Measurements from ENCODE around the gene PGAP2.
"Not testable (repeated sequence)": the region's sequence is repeated elsewhere in the genome, so short reads cannot be mapped to it uniquely, and the experiment has no call there.

The PGAP2 gene

DNA sequence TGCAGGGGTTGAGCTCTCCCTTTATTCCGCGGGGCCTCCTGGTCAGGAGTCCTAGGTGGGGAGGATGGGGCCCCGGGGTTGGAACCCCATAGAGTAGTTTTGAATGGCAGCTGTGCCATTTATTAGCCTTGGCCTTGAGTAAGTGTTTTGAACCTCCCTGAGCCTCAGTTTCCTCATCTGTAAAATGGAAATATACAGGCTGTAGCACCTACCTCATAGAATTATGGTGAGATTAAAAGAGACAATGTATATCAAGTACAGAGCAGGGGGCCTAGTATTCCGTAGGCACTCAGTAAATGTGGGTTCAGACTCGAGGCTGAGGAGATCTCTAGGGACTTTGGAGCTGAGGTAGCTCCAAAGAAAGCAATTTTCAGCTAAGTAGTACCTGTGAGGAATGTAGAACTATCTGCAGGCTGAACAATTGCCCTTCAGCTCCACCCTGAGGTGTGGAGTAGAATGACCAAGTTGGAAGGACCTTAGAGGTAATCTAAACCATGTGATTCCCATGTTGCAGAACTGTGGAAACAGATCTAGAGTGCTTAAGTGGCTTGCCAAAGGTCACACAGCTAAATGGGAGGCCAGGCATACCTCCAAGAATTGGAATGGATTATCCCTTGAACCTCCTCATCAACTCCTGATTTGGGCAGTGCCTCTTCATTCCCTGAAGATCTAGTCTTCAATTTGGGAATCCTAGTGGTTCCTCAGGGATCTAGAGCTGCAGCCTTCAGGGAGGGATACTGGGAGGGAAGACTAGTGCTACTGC, 682 bp downstream of the PGAP2 start:
- DNase-seq, result peak in 1 of 14 donors; percentile 19

DNA sequence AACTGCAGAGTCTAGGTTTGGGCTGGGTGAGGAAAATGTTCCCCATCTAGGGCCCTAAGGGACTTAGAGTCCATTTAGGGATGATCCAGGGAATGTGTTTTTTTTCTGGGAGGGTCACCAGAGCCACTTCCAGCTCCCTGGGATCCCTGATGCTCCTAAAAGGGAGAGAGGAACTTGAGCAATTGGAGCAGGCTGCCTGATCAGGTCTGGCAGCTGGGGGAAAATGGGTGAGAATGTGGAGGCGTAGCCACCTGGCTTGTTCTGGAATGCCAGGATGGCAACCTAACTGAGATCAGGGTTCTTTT, 1.2 kb downstream of the PGAP2 start:
- DNase-seq, result no peak

DNA sequence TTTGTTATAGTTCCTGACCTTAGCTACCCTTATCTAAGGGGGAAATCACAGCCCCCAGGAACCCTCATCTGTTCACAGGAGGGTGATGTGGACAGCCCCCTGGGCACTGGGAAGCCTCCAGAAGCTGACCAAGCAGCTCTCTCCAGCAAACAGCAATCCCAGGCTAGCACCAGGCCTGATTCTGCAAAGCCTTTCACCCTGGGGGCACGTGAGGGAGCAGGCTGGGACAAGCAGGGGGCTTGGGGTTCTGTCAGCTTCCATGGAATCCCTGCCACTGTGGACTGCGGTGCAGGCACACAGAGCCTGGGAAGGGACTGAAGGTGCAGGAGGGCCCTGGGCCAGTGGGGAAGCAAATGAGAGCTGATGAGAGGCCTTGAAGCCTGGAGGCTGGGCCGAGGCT, 2.1 kb downstream of the PGAP2 start:
- DNase-seq, result no peak

DNA sequence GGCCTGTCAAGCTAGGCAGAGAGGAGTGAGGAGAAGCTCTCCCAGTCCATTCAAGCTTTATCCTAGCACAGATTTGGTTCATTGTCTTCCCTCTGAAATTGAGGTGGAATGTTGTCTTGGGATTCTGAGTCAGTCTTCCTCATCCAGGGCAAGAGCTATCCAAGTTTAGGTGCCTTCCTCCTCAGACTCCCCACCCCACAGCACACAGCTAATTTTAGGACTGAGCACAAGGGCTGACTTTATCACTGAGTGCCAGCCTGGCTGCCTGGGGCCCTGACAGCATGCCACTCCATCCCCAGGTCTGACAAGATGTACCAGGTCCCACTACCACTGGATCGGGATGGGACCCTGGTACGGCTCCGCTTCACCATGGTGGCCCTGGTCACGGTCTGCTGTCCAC, 2.6 kb downstream of the PGAP2 start:
- DNase-seq, result no peak

DNA sequence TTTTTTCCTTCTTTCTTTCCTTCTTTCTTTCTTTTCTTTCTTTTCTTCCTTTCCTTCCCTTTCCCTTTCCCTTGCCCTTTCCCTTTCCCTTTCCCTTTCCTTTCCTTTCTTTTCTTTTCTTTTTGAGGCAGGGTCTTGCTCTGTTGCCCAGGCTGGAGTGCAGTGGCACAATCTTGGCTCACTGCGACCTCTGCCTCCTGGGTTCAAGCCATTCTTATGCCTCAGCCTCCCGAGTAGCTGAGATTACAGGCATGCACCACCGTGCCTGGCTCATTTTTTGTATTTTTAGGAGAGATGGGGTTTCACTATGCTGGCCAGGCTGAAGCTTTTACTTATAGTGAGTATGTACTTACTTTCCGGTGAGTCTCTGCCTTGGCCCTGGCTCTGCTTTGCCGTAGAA, 6.5 kb downstream of the PGAP2 start:
- DNase-seq, result not testable (repeated sequence)

DNA sequence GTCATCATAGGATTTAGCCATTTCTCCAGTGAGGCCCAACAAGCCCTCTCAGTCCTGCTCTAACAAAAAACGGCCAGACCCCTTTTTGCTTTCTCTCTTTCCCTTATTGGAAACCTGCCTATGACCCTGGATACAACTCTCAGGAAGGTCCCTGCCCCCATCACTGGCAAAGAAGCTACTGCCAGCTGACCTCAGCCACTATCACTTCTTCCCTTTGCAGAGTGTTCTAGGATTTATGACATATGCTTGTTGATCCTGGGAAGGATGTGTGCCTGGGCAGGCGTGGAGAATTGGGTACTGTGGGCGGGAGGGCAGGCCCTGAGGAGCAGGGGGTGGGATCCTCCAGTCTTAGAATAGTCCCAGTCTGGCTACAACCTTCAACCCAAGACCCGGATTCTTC, 7.5 kb downstream of the PGAP2 start:
- no peak for DNase-seq

DNA sequence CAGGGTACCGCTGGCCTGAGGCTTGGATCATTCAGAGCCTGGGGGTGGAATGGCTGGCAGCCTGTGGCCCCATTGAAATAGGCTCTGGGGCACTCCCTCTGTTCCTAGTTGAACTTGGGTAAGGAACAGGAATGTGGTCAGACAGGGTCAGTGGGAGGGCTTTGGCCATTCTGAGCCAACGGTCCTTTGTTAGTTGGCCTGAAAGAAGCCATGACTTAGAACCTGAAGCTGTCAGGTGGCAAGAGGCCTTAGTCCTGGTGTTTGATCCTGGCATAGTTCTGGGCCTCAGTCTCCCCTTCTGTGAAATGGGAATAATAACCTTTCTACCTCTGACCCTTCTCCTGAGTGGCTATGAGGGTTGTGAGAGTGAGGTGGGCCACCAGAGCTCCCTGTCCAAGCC, 8.3 kb downstream of the PGAP2 start:
- DNase-seq, result no peak

DNA sequence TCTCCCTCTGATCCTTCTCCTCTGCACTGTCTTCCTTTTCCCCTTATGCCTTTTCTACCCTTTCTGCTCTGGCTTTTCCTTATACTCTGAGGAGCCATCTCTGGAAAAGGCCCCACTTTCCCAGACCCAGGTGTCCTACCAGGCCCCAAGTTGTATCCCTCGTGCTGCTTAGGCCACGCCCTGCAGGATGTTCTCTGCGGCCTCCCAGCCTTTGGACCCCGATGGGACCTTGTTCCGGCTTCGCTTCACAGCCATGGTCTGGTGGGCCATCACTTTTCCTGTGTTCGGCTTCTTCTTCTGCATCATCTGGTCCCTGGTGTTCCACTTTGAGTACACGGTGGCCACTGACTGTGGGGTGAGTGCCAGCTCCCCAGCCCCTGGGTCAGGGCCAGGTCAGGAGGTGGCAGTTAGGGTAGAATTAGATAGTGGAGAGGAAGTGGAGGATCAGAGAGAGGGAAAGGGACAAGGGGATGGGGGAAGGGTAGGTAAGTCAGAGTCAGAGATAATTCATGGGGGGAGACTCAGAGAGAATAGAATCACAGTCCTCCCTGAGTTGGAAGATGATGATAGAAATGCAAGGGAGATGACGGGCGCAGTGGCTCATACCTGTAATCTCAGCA, 8.9 kb downstream of the PGAP2 start:
- no peak for DNase-seq

DNA sequence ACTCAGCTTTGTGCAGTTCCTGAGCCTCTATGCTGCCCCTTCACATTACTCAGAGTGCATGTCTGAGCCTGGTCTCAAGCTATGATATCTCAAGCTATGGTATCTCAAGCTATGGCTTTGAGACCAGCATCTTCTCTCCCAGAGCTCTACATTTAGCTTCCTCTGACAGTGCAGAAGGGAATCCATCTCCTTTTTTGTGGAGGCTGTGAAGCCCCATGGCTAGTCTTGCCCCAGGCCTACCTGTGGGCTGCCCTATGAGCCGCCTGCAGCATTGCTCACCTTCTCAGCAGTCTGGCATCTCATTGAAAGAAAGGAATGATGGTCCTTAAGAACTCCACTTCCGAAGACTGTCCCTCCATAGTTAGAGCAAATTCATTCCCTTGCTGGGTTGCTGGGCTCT, 12.6 kb downstream of the PGAP2 start:
- no peak for DNase-seq

DNA sequence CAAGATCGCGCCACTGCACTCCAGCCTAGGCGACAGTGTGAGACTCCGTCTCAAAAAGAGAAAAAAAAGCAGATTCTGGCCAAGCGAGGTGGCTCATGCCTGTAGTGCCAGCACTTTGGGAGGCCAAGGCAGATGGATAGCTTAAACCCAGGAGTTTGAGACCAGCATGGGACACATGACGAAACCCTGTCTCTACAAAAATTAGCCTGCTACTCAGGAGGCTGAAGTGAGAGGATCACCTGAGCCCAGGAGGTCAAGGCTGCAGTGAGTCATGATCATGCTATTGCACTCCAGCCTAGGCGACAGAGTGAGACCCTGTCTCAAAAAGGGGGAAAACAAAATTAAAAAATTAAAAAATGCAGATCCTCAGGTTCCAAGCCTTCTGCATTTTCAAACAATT, 14.0 kb downstream of the PGAP2 start:
- DNase-seq, result no peak

DNA sequence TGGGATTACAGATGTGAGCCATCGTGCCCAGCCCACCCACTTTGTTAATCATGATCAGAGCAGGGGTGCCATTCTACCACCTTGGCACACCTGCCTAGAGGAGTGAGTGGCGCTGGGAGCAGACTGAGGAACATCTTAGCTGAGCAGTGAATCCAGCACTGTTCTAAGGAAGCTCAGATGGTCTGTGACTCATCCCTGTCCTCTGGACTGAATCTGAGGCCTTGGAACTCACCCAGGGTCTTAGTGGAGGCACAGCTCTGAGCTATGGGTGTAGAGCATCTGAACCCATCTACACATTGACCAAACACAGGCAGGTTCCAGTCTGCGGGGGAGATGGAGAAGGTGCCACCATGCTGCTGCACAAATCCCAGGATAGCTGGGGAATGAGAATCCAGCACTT, 14.9 kb downstream of the PGAP2 start:
- DNase-seq, result peak in 1 of 14 donors; percentile 3

DNA sequence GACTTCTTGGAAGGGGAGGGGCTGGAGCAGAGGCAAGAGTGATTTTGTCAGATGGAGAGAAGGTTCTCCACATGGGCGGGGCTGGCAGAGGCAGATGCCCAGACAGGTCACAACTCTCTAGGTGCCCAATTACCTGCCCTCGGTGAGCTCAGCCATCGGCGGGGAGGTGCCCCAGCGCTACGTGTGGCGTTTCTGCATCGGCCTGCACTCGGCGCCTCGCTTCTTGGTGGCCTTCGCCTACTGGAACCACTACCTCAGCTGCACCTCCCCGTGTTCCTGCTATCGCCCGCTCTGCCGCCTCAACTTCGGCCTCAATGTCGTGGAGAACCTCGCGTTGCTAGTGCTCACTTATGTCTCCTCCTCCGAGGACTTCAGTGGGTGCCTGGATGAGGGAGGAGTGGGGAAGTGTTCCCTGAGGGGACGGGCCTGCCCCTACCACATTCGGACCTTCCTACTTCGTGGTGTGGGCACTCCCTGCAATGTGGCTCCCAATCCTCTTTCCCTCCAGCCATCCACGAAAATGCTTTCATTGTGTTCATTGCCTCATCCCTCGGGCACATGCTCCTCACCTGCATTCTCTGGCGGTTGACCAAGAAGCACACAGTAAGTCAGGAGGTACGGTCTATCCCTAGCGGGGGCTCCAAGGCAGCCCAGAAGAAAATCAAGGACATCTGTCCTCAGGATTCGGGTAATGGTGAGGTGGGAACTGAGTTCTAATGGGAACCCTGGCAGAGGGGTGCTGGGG, 15.6 kb downstream of the PGAP2 start:
- DNase-seq, result no peak

DNA sequence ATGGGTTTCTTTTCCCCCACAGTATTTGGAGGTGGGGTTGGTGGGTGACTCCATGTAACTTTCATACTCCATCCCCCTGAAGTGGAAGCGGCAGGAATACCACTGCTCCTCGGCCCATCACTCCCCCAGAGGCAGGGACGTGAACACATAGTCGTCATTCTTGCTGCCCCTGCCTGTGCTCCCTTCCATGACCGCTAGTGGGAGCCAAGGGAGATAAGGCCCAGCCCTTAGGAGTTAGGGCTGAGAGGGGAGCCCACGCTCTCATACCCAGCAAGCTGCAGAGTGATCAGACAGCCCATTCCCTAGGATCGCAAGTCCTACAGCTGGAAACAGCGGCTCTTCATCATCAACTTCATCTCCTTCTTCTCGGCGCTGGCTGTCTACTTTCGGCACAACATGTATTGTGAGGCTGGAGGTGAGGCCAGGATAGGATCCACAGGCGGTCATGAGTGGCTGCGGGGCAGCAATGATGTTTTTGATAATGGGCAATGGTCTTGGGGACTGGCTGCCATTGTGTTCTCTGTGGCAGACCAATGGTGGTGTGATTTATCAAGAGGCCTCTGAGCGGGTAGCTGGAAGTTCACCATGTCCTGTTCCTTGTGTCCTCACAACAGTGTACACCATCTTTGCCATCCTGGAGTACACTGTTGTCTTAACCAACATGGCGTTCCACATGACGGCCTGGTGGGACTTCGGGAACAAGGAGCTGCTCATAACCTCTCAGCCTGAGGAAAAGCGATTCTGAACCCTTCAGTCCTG, 16.5 kb downstream of the PGAP2 start:
- peak in 8 of 14 donors; percentile 23 to 60 (median 38) for DNase-seq

DNA sequence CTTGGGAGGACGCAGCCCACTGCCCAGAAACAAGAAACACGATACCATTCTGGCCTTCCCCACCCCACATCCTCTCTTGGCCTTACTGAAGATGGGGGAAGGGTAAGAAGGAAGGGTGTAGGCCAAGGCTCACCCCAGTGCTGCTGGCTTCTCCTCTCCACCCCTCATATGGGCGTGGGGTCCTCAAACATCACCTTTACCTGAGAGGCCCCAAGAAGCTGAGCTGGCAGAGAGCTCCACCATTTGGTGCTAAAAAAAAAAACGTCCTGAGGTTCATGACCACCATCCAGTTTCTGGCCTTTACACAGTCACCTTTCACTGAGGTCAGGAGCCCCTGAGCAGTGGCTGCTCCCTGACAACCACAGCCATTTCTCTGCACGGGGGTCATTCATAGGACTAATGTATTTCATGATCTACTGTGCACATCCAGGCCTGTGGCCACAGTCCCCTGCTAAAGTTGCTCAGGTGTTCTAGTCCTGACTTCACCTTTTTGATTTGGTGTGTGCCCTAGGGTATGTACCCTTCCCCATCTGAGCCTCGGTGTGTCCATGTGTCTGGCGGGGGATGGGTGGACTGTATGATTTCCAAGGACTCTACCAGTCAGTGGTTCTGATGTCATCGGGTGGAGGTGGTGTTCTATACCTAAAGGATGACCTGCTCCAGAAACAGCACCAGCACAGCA, 17.3 kb downstream of the PGAP2 start:
- DNase-seq, result peak in 1 of 14 donors; percentile 27

DNA sequence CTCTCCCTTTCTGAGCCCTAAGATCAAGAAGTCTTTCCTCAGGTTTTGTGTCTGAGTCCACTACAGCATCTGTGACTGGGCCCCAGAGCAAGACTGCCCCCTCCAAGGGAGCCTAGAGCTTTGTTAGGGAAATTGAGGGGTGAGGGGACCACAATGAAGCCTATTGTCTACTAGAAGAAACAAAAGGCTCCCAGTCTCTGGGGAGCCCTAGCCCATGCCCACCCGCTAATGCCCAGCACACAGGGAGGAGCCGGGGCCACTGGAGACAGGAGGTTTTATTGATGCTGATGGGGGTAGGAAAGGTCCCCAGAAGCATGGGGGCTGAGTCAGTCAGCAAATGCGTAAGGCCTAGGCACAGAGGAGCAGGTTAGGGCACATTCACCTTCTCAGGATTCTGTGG, 18.4 kb downstream of the PGAP2 start:
- peak in 11 of 14 donors; percentile 24 to 89 (median 67) for DNase-seq

DNA sequence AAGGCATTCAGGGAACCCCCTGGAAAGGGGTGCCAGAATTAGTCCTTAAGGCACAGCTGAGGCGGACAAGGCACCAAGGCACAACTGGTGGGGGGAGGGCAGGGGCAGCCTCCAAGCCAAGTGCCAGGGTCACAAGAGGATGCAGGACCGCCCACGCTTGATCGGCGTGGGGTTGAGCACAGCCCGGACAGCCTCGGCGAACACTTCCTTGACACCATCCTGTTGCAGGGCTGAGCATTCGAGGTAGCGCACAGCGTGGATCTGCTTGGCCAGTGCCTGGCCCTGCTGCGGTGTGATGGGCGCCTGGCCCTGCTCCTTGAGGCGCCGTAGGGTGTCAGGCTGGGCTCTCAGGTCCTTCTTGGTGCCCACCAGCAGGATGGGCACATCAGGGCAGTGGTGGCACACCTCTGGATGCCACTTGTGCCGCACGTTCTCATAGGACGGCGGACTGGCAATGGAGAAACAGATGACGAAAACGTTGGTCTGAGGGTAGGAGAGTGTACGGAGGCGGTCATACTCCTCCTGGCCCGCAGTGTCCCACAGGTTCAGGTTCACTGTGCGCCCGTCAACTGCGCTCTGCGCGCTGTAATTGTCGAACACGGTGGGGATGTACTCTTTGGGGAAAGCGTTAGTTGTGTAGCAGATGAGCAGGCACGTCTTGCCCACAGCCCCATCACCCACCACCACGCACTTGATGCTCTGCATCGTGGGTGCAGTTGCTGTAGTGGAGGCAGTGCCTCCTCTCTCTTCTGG, 19.2 kb downstream of the PGAP2 start:
- peak in 4 of 14 donors; percentile 37 to 61 (median 55) for DNase-seq

DNA sequence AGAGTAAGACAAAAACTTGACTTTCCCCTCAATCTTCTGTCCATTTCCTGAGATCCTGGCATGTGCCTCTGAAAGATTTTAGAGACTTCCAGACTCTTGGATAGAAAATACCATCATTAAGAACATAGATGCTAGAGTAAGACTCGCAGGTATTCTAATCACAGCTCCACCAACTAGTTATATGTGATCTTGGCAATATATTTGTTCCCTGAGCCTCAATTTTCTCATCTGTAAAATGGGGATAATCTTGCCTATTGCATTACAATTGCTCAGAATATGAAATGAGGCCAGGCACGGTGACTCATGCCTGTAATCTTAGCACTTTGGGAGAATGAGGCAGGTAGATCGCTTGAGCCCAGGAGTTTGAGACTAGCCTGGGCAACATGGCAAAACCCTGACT, 21.7 kb downstream of the PGAP2 start:
- DNase-seq, result no peak

DNA sequence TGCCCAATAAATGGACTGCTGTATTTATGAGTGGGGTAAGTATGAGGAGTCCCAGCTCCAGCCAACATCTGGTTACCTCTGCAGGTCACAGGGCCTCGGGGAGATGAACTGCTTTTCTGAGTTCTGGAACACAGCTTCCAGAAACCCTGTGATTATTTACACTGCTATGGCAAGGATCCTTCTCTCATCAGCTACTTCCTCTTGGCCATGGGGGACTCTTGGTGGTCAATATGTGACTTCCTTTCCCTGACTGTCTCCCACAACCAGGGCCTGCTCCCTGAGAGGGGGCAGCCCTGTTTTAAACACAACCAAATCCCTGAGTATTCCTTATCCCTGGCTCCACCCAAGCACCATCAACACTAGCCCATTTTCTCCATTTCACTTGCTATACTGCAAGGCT, 22.4 kb downstream of the PGAP2 start:
- DNase-seq, result peak in 1 of 14 donors; percentile 4

DNA sequence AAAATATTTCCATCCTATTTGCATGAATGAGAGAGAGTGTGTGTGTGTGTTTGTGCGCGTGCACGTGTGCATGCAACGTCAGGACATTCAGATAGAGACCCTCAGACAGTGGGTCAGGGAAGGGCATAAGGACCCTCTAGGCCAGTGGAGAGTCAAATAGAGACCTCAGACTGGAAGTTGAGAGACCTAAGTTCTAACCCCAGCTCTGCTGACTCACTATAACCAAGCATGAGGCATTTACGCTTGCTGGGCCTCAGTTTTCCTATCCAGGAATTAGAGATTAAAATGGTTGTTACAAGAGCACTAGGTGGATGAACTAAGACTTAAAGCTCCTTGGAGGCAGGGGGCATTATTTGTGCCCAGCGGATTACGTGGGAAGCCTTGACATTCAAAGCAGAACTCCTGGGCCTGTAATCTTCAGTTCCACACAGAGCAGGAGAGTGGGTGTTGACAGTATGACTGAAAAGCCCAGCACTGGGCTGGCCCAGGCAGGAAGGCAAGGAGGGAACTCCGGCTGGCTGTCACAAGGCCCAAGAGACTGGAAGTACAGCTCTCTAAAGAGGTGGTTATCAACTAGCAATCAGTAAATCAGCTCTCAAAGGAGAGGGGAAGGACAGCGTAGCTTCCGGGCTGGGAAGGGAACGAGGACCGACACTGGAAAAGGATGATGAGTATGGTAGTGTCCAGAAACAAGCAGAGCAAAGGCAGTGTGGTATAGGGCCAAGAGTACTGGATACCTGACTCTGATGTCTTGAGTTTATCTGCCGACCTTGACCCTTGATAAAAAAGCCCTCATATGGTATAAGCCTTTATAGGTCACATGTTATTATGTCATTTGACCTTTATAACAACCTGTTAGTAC, 23.2 kb downstream of the PGAP2 start:
- DNase-seq, result peak in 2 of 14 donors; percentile 10 to 30

DNA sequence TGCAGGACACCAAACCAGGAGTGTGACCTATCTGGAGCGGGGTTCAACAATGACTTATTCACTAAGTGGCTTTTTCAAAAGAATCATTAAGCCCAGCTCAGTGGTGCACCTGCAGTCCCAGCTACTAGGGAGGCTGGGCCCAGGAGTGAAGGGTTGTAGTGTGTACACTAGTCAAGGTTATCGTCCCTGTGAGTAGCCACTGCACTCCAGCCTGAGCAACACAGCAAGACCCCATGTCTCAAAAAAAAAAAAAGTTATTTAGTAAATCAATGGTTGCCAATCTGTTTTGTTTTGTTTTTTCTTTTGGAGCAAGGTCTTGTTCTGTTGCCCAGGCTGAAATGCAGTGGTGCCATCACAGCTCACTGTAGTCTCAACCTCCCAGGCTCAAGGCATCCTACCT, 24.5 kb downstream of the PGAP2 start:
- no peak for DNase-seq

DNA sequence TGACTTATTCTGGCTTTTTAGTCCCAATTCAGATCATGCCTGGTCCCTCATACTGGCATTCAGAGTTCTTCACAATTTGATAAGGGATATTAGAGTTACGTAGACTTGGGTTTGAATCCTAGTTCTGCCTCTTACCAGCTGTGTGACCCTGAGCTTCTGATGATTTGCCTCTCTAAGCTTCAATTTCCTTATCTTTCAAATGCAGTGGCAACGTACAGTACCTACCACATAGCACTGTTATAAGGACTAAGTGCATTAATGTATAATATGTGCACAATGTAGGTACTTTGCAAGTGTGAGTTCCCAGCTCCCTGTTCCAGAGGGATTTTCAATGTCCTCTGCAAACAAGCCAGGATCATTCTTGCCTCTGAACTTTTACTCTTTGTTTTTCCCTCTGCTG, 25.1 kb downstream of the PGAP2 start:
- DNase-seq, result no peak

Measured in C1 segment of cervical spinal cord (tissue), 14 donors.